ENCODE measurements around the gene PPP2R5D.

- TF ChIP-seq CTCF (IDR thresholded peaks at IDR 0.05; ENCODE audit: low read depth, low read length, missing input control), result no peak
- TF ChIP-seq JUND (IDR thresholded peaks at IDR 0.05), result no peak
- peak; percentile 47 for TF ChIP-seq MAX (IDR thresholded peaks at IDR 0.05)
- no peak for TF ChIP-seq REST (IDR thresholded peaks at IDR 0.05)
Measured at GRCh38 chr6:42937548-42938427, 46.6 kb upstream of the PPP2R5D start.
